ENCODE data around the gene POLR2E.

Gene POLR2E

GRCh38 chr19:1084024-1084868, 10.9 kb downstream of the POLR2E start:
- TF ChIP-seq CTCF (IDR thresholded peaks at IDR 0.05; ENCODE audit: extremely low read depth, missing control alignments), result no peak
- DNase-seq (ENCODE audit: low spot score), result no peak

GRCh38 chr19:1082928-1083816, 12.0 kb downstream of the POLR2E start:
- DNase-seq (ENCODE audit: low spot score), result no peak
- TF ChIP-seq CTCF (IDR thresholded peaks at IDR 0.05; ENCODE audit: extremely low read depth, missing control alignments), result no peak

GRCh38 chr19:1082165-1082927, 12.8 kb downstream of the POLR2E start:
- no peak for TF ChIP-seq CTCF (IDR thresholded peaks at IDR 0.05; ENCODE audit: extremely low read depth, missing control alignments)
- DNase-seq (ENCODE audit: low spot score), result peak; percentile 91

- DNase-seq (ENCODE audit: low spot score), result no peak
- TF ChIP-seq CTCF (IDR thresholded peaks at IDR 0.05; ENCODE audit: extremely low read depth, missing control alignments), result no peak
These were observed 13.6 kb downstream of the POLR2E start for GRCh38 chr19:1081301-1082164.

GRCh38 chr19:1080360-1081161, 14.6 kb downstream of the POLR2E start:
- no peak for DNase-seq (ENCODE audit: low spot score)

More at GRCh38 chr19:1080360-1081161, 14.6 kb downstream of the POLR2E start:
- TF ChIP-seq CTCF (IDR thresholded peaks at IDR 0.05; ENCODE audit: extremely low read depth, missing control alignments), result no peak

Data from GM20000 (cell line).